ENCODE measurements around the gene C16orf54. TPM values are rescaled to one million over a fixed set of nuclear protein-coding genes. Genes with fewer than 3 reads are reported as not detected.
"Not testable (repeated sequence)": the region's sequence is repeated elsewhere in the genome, so short reads cannot be mapped to it uniquely, and the experiment has no call there.

The C16orf54 gene
- polyA plus RNA-seq, 1 experiment, result not detected

DNA sequence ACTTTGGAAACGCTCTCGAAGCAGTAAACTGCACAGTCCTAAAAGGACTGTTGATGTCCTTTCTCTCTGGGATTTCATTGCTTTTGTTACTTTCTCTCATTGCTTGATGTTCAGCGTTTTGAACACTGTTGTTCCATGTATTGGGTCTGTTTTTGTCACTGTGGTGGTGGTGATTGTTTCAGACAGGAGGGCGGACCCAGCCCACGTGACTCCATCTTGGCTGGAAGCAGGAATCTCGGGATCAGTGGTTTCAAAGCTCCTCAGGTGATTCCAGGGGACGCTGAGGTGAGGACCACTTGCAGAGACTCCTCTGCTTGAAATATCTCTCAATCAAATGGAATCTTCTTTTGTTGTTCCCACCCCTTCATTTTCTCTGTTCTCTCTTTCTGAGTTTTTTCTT is 18.3 kb downstream of the C16orf54 start:
- H3K27ac ChIP-seq (ENCODE audit: low read depth, low read length), result no peak overlapping the region
- CTCF ChIA-PET, result no interaction called here

DNA sequence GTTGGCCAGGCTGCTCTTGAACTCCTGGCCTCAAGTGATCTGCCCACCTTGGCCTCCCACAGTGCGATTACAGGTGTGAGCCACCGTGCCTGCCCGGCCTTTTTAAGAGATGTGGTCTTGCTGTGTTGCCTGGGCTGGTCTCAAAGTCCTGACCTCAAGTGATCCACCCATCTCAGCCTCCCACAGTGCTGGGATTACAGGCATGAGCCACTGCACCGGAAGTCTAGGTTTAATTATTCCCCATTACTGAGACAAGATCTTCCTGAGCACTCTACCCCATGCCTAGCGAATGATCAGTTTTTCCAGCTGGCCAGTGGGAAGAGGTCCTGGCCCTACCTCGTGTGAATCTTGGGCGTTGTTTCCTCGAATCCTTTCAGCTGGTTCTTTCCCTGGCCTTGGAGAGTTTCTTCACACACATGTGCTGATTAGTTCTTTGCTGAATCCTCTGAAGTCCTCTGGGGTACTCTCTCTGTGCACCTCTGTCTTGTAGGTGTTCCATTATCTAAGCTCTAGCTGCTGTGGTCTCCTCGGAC is 18.9 kb downstream of the C16orf54 start:
- ChIA-PET POLR2A (no interaction called here), CTCF (no interaction called here)
- Histone ChIP-seq H3K9me3 (ENCODE audit: control insufficient read depth, insufficient read depth, low read length) (no peaks in the 10 kb centered on the region), H3K4me3 (ENCODE audit: low read depth, low read length) (no peak overlapping the region), H3K27me3 (ENCODE audit: control insufficient read depth, insufficient read depth, low read length) (peaks cover 10% of the 10 kb centered on the region), H3K27ac (ENCODE audit: low read depth, low read length) (no peak overlapping the region)
- DNase-seq (ENCODE audit: low read depth, low spot score), result no peak
- TF ChIP-seq, protein P1, sequence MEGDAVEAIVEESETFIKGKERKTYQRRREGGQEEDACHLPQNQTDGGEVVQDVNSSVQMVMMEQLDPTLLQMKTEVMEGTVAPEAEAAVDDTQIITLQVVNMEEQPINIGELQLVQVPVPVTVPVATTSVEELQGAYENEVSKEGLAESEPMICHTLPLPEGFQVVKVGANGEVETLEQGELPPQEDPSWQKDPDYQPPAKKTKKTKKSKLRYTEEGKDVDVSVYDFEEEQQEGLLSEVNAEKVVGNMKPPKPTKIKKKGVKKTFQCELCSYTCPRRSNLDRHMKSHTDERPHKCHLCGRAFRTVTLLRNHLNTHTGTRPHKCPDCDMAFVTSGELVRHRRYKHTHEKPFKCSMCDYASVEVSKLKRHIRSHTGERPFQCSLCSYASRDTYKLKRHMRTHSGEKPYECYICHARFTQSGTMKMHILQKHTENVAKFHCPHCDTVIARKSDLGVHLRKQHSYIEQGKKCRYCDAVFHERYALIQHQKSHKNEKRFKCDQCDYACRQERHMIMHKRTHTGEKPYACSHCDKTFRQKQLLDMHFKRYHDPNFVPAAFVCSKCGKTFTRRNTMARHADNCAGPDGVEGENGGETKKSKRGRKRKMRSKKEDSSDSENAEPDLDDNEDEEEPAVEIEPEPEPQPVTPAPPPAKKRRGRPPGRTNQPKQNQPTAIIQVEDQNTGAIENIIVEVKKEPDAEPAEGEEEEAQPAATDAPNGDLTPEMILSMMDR (IDR thresholded peaks at IDR 0.05; ENCODE audit: low read depth, low read length), result no peak

More for the DNA sequence above, 18.3 kb downstream of the C16orf54 start:
- no peaks in the 10 kb centered on the region for H3K9me3 ChIP-seq (ENCODE audit: control insufficient read depth, insufficient read depth, low read length)
- no peak overlapping the region for H3K4me3 ChIP-seq (ENCODE audit: low read depth, low read length)
- peaks cover 10% of the 10 kb centered on the region for H3K27me3 ChIP-seq (ENCODE audit: control insufficient read depth, insufficient read depth, low read length)
- POLR2A ChIA-PET, result no interaction called here
- TF ChIP-seq, protein P1 (IDR thresholded peaks at IDR 0.05; ENCODE audit: low read depth, low read length), result no peak
- no peak for DNase-seq (ENCODE audit: low read depth, low spot score)

DNA sequence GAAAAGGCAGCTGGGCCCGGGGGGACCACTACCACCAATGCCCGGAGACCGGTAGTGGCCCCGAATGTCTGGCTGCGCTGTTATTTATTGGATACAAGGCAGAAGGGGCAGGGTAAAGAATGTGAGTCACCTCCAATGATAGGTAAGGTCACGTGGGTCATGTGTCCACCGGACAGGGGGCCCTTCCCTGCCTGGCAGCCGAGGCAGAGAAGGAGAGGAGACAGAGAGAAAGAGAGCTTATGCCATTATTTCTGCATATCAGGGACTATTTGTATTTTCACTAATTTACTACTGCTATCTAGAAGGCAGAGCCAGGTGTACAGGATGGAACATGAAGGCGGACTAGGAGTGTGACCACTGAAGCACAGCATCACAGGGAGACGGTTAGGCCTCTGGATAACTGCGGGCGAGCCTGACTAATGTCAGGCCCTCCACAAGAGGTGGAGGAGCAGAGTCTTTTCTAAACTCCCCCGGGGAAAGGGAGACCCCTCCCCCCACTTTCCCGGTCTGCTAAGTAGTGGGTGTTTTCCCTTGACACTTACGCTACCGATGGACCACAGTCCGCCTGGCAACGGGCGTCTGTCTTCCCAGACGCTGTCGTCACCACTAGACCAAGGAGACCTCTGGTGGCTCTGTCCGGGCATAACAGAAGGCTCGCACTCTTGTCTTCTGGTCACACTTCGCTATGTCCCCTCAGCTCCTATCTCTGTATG is 24.5 kb downstream of the C16orf54 start:
- POLR2A ChIA-PET; DNase-seq (ENCODE audit: low read depth, low spot score): not testable (repeated sequence)
- CTCF ChIA-PET, result interaction anchor here (0.6 to 1.6 kb wide), 2 partner anchors 8 to 68 kb away, joined by 3 to 4 read pairs; no protein-coding TSS in a partner anchor

DNA sequence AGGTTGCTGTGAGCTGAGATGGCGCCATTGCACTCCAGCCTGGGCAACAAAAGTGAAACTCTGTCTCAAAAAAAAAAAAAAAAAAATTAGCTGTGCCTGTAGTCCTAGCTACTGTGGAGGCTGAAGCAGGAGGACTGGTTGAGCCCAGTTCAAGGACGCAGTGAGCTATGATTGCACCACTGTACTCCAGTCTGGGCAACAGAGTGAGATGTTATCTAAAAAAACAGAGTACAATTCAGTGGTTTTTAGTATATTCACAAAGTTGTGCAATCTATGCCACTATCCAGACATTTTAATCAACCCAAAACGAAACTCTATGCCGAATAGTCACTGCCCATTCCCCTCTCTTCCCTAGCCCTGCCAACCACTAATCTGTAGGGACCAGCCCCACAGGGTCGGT is 25.1 kb downstream of the C16orf54 start:
- TF ChIP-seq, protein P1 (IDR thresholded peaks at IDR 0.05; ENCODE audit: low read depth, low read length), result no peak
- no peak overlapping the region for H3K4me3 ChIP-seq (ENCODE audit: low read depth, low read length)
- no peaks in the 10 kb centered on the region for H3K27me3 ChIP-seq (ENCODE audit: control insufficient read depth, insufficient read depth, low read length)
- ChIA-PET POLR2A (no interaction called here), CTCF (interaction anchor here (1.5 to 1.6 kb wide), 2 partner anchors 9 to 20 kb away, joined by 3 to 4 read pairs; no protein-coding TSS in a partner anchor)
- no peaks in the 10 kb centered on the region for H3K9me3 ChIP-seq (ENCODE audit: control insufficient read depth, insufficient read depth, low read length)
- no peak overlapping the region for H3K27ac ChIP-seq (ENCODE audit: low read depth, low read length)
- no peak for DNase-seq (ENCODE audit: low read depth, low spot score)

More for the DNA sequence above, 24.5 kb downstream of the C16orf54 start:
- TF ChIP-seq, protein P1 (IDR thresholded peaks at IDR 0.05; ENCODE audit: low read depth, low read length), result peak; percentile 55
- not testable (repeated sequence) for H3K4me3 ChIP-seq (ENCODE audit: low read depth, low read length); H3K27me3 ChIP-seq (ENCODE audit: control insufficient read depth, insufficient read depth, low read length); H3K27ac ChIP-seq (ENCODE audit: low read depth, low read length); H3K9me3 ChIP-seq (ENCODE audit: control insufficient read depth, insufficient read depth, low read length)

DNA sequence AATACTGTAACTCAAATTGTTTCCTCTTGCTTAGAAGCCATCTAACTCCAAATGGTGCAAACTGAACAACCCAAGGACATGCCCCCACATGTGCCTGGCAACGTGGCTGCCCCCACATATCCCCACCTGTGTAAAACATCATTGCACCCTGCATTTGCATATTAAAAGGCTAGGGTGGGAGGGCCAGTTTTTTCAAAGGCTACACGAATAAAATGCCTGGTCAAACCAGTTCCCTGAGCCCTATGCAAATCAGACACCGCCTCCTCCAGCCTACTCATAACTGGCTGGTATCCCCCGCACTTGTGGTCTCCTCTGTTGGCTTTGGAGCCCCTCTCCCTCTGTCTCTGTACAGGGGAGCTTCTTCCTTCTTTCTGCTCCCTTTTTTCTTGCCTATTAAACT is 26.7 kb downstream of the C16orf54 start:
- no peak for DNase-seq (ENCODE audit: low read depth, low spot score)
- CTCF ChIA-PET, result interaction anchor here (1.3 to 1.5 kb wide), 2 partner anchors 19 to 312 kb away, joined by 3 read pairs; partner anchors contain the start of gene TLCD3B
- POLR2A ChIA-PET, result no interaction called here
- no peak overlapping the region for H3K4me3 ChIP-seq (ENCODE audit: low read depth, low read length)
- H3K27ac ChIP-seq (ENCODE audit: low read depth, low read length), result no peak overlapping the region
- peaks cover 2% of the 10 kb centered on the region for H3K27me3 ChIP-seq (ENCODE audit: control insufficient read depth, insufficient read depth, low read length)
- TF ChIP-seq, protein P1 (IDR thresholded peaks at IDR 0.05; ENCODE audit: low read depth, low read length), result no peak
- no peaks in the 10 kb centered on the region for H3K9me3 ChIP-seq (ENCODE audit: control insufficient read depth, insufficient read depth, low read length)

Measured in AG04450 (cell line).